ENCODE measurements around the gene MUC5AC. TPM values are rescaled to one million over a fixed set of nuclear protein-coding genes. Genes with fewer than 3 reads are reported as not detected.

Gene MUC5AC
- total RNA-seq, 1 donor from 2014 or later: not detected

- Mint-ChIP-seq H3K27me3 (ENCODE audit: unreplicated experiment) (no peaks in the 10 kb centered on the region), H3K27ac (ENCODE audit: unreplicated experiment) (no peak overlapping the region), H3K4me3 (ENCODE audit: unreplicated experiment) (no peak overlapping the region), H3K9me3 (ENCODE audit: unreplicated experiment) (no peaks in the 10 kb centered on the region), H3K4me1 (ENCODE audit: unreplicated experiment) (no peaks in the 10 kb centered on the region), H3K36me3 (ENCODE audit: unreplicated experiment) (no peaks in the 10 kb centered on the region)
- no peak for DNase-seq (ENCODE audit: extremely low spot score, unreplicated experiment)
- TF ChIP-seq CTCF (IDR thresholded peaks at IDR 0.05): no peak
These were observed 10.0 kb downstream of the MUC5AC start for GRCh38 chr11:1167751-1168231.

DNA sequence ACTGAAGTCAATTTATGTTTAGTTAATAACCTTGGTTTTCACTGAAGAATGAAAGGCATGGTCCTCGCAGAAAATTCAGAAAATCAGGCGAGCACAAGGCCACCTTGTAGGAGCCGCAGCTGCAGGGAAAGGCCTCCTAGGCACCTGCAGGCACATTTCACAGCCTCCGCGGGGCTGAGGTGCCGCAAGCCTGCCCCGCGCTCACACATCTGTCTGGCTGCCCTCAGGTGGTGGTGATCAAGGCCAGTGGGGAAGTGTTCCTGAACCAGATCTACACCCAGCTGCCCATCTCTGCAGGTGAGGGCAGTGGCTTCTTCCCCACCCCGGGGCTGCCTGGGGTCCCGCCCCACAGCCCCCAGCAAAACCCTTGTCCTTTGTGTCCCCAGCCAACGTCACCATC, 10.5 kb downstream of the MUC5AC start:
- TF ChIP-seq CTCF (IDR thresholded peaks at IDR 0.05): no peak
- Mint-ChIP-seq H3K4me1 (ENCODE audit: unreplicated experiment) (no peaks in the 10 kb centered on the region), H3K4me3 (ENCODE audit: unreplicated experiment) (no peak overlapping the region), H3K27me3 (ENCODE audit: unreplicated experiment) (no peaks in the 10 kb centered on the region), H3K36me3 (ENCODE audit: unreplicated experiment) (no peaks in the 10 kb centered on the region), H3K9me3 (ENCODE audit: unreplicated experiment) (no peaks in the 10 kb centered on the region), H3K27ac (ENCODE audit: unreplicated experiment) (no peak overlapping the region)
- no peak for DNase-seq (ENCODE audit: extremely low spot score, unreplicated experiment)

DNA sequence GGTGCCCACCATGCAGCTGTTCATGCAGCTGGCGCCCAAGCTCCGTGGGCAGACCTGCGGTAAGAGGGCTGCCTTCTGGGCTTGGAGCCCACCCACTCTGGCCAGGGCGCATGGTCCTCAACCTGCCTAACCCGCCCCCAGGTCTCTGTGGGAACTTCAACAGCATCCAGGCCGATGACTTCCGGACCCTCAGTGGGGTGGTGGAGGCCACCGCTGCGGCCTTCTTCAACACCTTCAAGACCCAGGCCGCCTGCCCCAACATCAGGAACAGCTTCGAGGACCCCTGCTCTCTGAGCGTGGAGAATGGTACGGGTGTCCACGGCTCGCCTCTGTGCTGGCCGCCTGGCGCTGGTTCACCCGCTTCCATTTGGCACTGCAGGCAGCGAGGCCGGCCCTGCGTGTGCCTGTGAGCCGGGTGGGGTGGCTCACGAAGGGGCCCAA, 11.0 kb downstream of the MUC5AC start:
- no peaks in the 10 kb centered on the region for H3K36me3 Mint-ChIP-seq (ENCODE audit: unreplicated experiment)
- H3K27ac Mint-ChIP-seq (ENCODE audit: unreplicated experiment): no peak overlapping the region
- no peak for DNase-seq (ENCODE audit: extremely low spot score, unreplicated experiment)
- no peak overlapping the region for H3K4me3 Mint-ChIP-seq (ENCODE audit: unreplicated experiment)
- H3K4me1 Mint-ChIP-seq (ENCODE audit: unreplicated experiment): no peaks in the 10 kb centered on the region
- H3K9me3 Mint-ChIP-seq (ENCODE audit: unreplicated experiment): no peaks in the 10 kb centered on the region
- no peak for TF ChIP-seq CTCF (IDR thresholded peaks at IDR 0.05)
- no peaks in the 10 kb centered on the region for H3K27me3 Mint-ChIP-seq (ENCODE audit: unreplicated experiment)

- TF ChIP-seq CTCF (IDR thresholded peaks at IDR 0.05): no peak
- Mint-ChIP-seq H3K4me1 (ENCODE audit: unreplicated experiment) (no peaks in the 10 kb centered on the region), H3K27me3 (ENCODE audit: unreplicated experiment) (no peaks in the 10 kb centered on the region), H3K36me3 (ENCODE audit: unreplicated experiment) (no peaks in the 10 kb centered on the region), H3K4me3 (ENCODE audit: unreplicated experiment) (no peak overlapping the region), H3K9me3 (ENCODE audit: unreplicated experiment) (peaks cover 4% of the 10 kb centered on the region), H3K27ac (ENCODE audit: unreplicated experiment) (no peak overlapping the region)
- DNase-seq (ENCODE audit: extremely low spot score, unreplicated experiment): no peak
These were observed 13.7 kb downstream of the MUC5AC start for GRCh38 chr11:1171223-1171984.

GRCh38 chr11:1171985-1172728, 14.4 kb downstream of the MUC5AC start:
- H3K4me1 Mint-ChIP-seq (ENCODE audit: unreplicated experiment): no peaks in the 10 kb centered on the region
- DNase-seq (ENCODE audit: extremely low spot score, unreplicated experiment): no peak
- no peaks in the 10 kb centered on the region for H3K27me3 Mint-ChIP-seq (ENCODE audit: unreplicated experiment)
- no peak for TF ChIP-seq CTCF (IDR thresholded peaks at IDR 0.05)
- no peaks in the 10 kb centered on the region for H3K36me3 Mint-ChIP-seq (ENCODE audit: unreplicated experiment)
- H3K9me3 Mint-ChIP-seq (ENCODE audit: unreplicated experiment): peaks cover 4% of the 10 kb centered on the region
- H3K4me3 Mint-ChIP-seq (ENCODE audit: unreplicated experiment): no peak overlapping the region
- H3K27ac Mint-ChIP-seq (ENCODE audit: unreplicated experiment): no peak overlapping the region
